Panc1 (cell line): Measurements from ENCODE around the gene PPBP. TPM values are rescaled to one million over a fixed set of nuclear protein-coding genes. Genes with fewer than 3 reads are reported as not detected.

ENCODE experiments used
- ATAC-seq: fragments of 200-7000 bp; cut with Tn5 transposase; 2 replicates; pipeline ENCODE4 v1.9.1; 2020; ENCODE audit warnings: mild to moderate bottlenecking, moderate library complexity
- BruUV-seq: library from RNA; stranded (reverse); fragments of 400-500 nt; replicated peaks from 2 replicates; lab custom pipeline; 2021; lab: Mats Ljungman, UMichigan
- CTCF ChIA-PET: fragments of 300-600 bp; sonication (Branson Sonifier 250); formaldehyde crosslinking; loops from one replicate; lab custom pipeline; 2022; ENCODE audit warnings: antibody characterized with exemption; lab: Charles Lee
- POLR2A ChIA-PET: fragments of 300-600 bp; sonication (Branson Sonifier 250); formaldehyde crosslinking; loops from one replicate; lab custom pipeline; 2022; ENCODE audit warnings: antibody characterized with exemption; lab: Charles Lee
- DNase-seq: peaks from one replicate; pipeline ENCODE4 v3.0.0-alpha.2; 2010; ENCODE audit warnings: low read depth, low spot score
- H3K27ac ChIP-seq: 2 replicates; pipeline ENCODE4 v1.5.1; 2011; ENCODE audit warnings: mild to moderate bottlenecking, low read length, inconsistent platforms
- H3K27me3 ChIP-seq: fragments of 200-500 bp; sonication (Bioruptor generic); 2 replicates; pipeline ENCODE4 v1.6.0; 2014; ENCODE audit warnings: low read length, inconsistent platforms; ENCODE audit not compliant: control insufficient read depth, insufficient read depth
- H3K36me3 ChIP-seq: fragments of 200-500 bp; sonication (Bioruptor generic); 2 replicates; pipeline ENCODE4 v1.5.1; 2014; ENCODE audit warnings: inconsistent platforms, mild to moderate bottlenecking, low read length, moderate library complexity; ENCODE audit not compliant: control insufficient read depth, insufficient read depth
- H3K4me1 ChIP-seq: 2 replicates; pipeline ENCODE4 v1.5.1; 2011; ENCODE audit warnings: inconsistent platforms, mild to moderate bottlenecking, low read length, moderate library complexity; ENCODE audit not compliant: control insufficient read depth, insufficient read depth
- H3K4me3 ChIP-seq, 2 experiments: 2 replicates each; pipeline ENCODE4 v1.5.1; 2011 to 2012; ENCODE audit warnings: low read depth in 2 of 2, low read length in 2 of 2, mild to moderate bottlenecking in 2 of 2, inconsistent platforms in 1 of 2, moderate library complexity in 1 of 2
- H3K9me3 ChIP-seq: fragments of 200-500 bp; sonication (Bioruptor generic); 2 replicates; pipeline ENCODE4 v1.5.1; 2014; ENCODE audit warnings: low read depth, mild to moderate bottlenecking, inconsistent platforms, low read length, moderate library complexity; ENCODE audit not compliant: control insufficient read depth, insufficient read depth
- POLR2AphosphoS5 ChIP-seq: IDR thresholded peaks from 2 replicates; pipeline ENCODE4 v1.6.1; 2012; ENCODE audit warnings: mild to moderate bottlenecking, low read depth, low read length, moderate library complexity
- SIN3A ChIP-seq: IDR thresholded peaks from 2 replicates; pipeline ENCODE4 v1.6.1; 2012; ENCODE audit warnings: low read depth, mild to moderate bottlenecking, low read length, moderate library complexity, borderline replicate concordance; ENCODE audit not compliant: insufficient read depth
- TCF7L2 ChIP-seq: IDR thresholded peaks from 2 replicates; pipeline ENCODE4 v1.6.1; 2011; ENCODE audit warnings: mild to moderate bottlenecking, low read depth, low read length, inconsistent platforms
- in situ Hi-C: cut with HindIII; loops from 2 replicates; pipeline ENCODE4 v1.10.0; 2016; ENCODE audit warnings: low sequenced_read_pairs, low pct_unique_long_range_greater_than_20kb
- intact Hi-C: fragments of 100-400 bp; cut with micrococcal nuclease; formaldehyde crosslinking; loops from one replicate; pipeline ENCODE4 v1.10.0; 2022; ENCODE audit not compliant: unreplicated experiment
- total RNA-seq: library from RNA; stranded (reverse); gene quantifications from one replicate; pipeline ENCODE4 v1.2.1, GENCODE V29; 2021; ENCODE audit not compliant: unreplicated experiment
- TF ChIP-seq, protein P1 (sequence below): fragments of 450-650 bp; IDR thresholded peaks from 2 replicates; pipeline ENCODE4 v1.5.1; 2017; ENCODE audit warnings: mild to moderate bottlenecking
- TF ChIP-seq, protein P2 (sequence below), 2 experiments: IDR thresholded peaks; 2 replicates each; pipeline ENCODE4 v1.6.1; 2011 to 2012; ENCODE audit warnings: low read depth in 2 of 2, control low read depth in 1 of 2, low read length in 1 of 2, mild to moderate bottlenecking in 1 of 2, moderate library complexity in 1 of 2; ENCODE audit not compliant: insufficient read depth in 1 of 2

The PPBP gene
- total RNA-seq, 1 experiment from 2014 or later, result not detected

DNA sequence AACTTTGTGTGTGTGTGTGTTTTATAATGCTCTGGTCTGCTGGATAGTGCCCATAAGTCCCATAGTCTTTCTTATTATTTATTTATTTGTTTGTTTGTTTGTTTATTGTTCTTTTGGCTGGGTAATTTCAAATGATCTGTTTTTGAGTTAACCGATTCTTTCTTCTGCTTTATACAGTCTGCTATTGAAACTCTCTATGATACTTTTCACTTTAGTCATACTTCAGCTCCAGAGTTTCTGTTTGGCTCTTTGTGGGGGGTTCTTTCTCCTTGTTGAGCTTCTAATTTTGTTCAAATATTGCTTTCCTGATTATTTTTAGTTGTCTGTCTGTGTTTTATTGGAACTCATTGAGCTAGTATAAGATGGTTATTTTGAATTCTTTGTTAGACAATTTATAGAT, 40.5 kb upstream of the PPBP start:
- Histone ChIP-seq H3K36me3 (no peaks in the 10 kb centered on the region), H3K27me3 (no peaks in the 10 kb centered on the region), H3K4me3 (no peak overlapping the region), H3K4me1 (no peaks in the 10 kb centered on the region), H3K9me3 (no peaks in the 10 kb centered on the region), H3K27ac (no peak overlapping the region)
- intact Hi-C loops (no loop called here), in situ Hi-C loops (no loop called here)
- ATAC-seq (no peak), DNase-seq (no peak)
- ChIA-PET CTCF (no interaction called here), POLR2A (no interaction called here)
- no TSS peak for BruUV-seq
- TF ChIP-seq SIN3A (no peak), POLR2AphosphoS5 (no peak), TCF7L2 (no peak)
- TF ChIP-seq, protein P1, sequence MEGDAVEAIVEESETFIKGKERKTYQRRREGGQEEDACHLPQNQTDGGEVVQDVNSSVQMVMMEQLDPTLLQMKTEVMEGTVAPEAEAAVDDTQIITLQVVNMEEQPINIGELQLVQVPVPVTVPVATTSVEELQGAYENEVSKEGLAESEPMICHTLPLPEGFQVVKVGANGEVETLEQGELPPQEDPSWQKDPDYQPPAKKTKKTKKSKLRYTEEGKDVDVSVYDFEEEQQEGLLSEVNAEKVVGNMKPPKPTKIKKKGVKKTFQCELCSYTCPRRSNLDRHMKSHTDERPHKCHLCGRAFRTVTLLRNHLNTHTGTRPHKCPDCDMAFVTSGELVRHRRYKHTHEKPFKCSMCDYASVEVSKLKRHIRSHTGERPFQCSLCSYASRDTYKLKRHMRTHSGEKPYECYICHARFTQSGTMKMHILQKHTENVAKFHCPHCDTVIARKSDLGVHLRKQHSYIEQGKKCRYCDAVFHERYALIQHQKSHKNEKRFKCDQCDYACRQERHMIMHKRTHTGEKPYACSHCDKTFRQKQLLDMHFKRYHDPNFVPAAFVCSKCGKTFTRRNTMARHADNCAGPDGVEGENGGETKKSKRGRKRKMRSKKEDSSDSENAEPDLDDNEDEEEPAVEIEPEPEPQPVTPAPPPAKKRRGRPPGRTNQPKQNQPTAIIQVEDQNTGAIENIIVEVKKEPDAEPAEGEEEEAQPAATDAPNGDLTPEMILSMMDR, result no peak
- TF ChIP-seq, protein P2, sequence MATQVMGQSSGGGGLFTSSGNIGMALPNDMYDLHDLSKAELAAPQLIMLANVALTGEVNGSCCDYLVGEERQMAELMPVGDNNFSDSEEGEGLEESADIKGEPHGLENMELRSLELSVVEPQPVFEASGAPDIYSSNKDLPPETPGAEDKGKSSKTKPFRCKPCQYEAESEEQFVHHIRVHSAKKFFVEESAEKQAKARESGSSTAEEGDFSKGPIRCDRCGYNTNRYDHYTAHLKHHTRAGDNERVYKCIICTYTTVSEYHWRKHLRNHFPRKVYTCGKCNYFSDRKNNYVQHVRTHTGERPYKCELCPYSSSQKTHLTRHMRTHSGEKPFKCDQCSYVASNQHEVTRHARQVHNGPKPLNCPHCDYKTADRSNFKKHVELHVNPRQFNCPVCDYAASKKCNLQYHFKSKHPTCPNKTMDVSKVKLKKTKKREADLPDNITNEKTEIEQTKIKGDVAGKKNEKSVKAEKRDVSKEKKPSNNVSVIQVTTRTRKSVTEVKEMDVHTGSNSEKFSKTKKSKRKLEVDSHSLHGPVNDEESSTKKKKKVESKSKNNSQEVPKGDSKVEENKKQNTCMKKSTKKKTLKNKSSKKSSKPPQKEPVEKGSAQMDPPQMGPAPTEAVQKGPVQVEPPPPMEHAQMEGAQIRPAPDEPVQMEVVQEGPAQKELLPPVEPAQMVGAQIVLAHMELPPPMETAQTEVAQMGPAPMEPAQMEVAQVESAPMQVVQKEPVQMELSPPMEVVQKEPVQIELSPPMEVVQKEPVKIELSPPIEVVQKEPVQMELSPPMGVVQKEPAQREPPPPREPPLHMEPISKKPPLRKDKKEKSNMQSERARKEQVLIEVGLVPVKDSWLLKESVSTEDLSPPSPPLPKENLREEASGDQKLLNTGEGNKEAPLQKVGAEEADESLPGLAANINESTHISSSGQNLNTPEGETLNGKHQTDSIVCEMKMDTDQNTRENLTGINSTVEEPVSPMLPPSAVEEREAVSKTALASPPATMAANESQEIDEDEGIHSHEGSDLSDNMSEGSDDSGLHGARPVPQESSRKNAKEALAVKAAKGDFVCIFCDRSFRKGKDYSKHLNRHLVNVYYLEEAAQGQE (IDR thresholded peaks at IDR 0.05; ENCODE audit: insufficient read depth in 1 of 2, low read depth in 2 of 2, low read length in 1 of 2), result no peak

DNA sequence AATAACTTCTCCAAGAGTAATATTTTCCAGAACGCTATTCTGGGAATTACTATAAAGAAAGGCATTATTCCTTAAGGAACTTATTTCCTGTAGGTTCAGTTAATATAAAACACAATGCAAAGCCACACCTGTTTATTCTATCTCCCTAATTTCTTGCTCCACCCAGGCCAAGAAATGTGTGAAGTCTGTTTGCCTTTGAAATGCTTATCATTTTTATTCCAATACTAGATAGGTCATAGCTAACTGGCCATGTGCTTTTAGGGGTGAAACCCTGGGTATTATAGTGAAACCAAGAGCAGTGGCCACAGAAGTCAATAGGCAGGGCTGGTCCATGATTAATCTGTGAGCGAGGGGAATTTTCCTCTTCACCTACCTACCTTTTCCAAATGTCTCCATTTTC, 35.7 kb upstream of the PPBP start:
- no peak overlapping the region for H3K4me3 ChIP-seq
- no peaks in the 10 kb centered on the region for H3K27me3 ChIP-seq
- DNase-seq (no peak), ATAC-seq (no peak)
- TF ChIP-seq SIN3A (no peak), POLR2AphosphoS5 (no peak), TCF7L2 (no peak)
- TF ChIP-seq, protein P2 (IDR thresholded peaks at IDR 0.05; ENCODE audit: insufficient read depth in 1 of 2, low read depth in 2 of 2, low read length in 1 of 2), result no peak
- TF ChIP-seq, protein P1, result no peak
- no peaks in the 10 kb centered on the region for H3K9me3 ChIP-seq
- ChIA-PET POLR2A (no interaction called here), CTCF (no interaction called here)
- intact Hi-C loops (no loop called here), in situ Hi-C loops (no loop called here)
- no peaks in the 10 kb centered on the region for H3K36me3 ChIP-seq
- no TSS peak for BruUV-seq
- H3K4me1 ChIP-seq, result no peaks in the 10 kb centered on the region
- no peak overlapping the region for H3K27ac ChIP-seq
